ENCODE data around the gene CCR4. TPM values are rescaled to one million over a fixed set of nuclear protein-coding genes. Genes with fewer than 3 reads are reported as not detected.
A peak's percentile ranks its signal among the peaks of the same experiment; 100 is the strongest.
"Not testable (repeated sequence)": the region's sequence is repeated elsewhere in the genome, so short reads cannot be mapped to it uniquely, and the experiment has no call there.

Gene CCR4
- total RNA-seq (2022) (0.16 TPM in 1 of 2 replicates, not detected in the other), Bru-seq, nascent RNA (percentile 23 among the genes with signal in this experiment), BruChase-seq, experiment 1, labeled RNA remaining after a 2-hour chase (percentile 43 among the genes with signal in this experiment), BruChase-seq, experiment 2, labeled RNA remaining after a 6-hour chase (percentile 48 among the genes with signal in this experiment)
- long read RNA-seq: 0 reads

GRCh38 chr3:32951410-32951811, at the start of gene CCR4:
TSS of gene CCR4 (plus strand) at chr3:32951644. CDS start at chr3:32953423, 1,779 bp downstream.
- H3K27me3 Mint-ChIP-seq (ENCODE audit: insufficient read depth, unreplicated experiment): no peaks in the 10 kb centered on the region
- Histone ChIP-seq H3K4me3 (ENCODE audit: low read depth, low read length) (no peak within 1 kb of the TSS), H3K4me1 (no peaks in the 10 kb centered on the region), H3K9me3 (no peaks in the 10 kb centered on the region), H3K27me3 (replicated peaks; ENCODE audit: control insufficient read depth, insufficient read depth, low read length) (no peaks in the 10 kb centered on the region; the same call in 1 of the 2 replicates), H3K36me3 (ENCODE audit: control insufficient read depth, insufficient read depth, low read length) (no peaks in the 10 kb centered on the region)
- DNase-seq: no peak
- no TSS peak for BruUV-seq (replicated peaks)
- H3K4me1 Mint-ChIP-seq (ENCODE audit: low read depth, unreplicated experiment): peaks cover 10% of the 10 kb centered on the region
- no peaks in the 10 kb centered on the region for H3K9me3 Mint-ChIP-seq (ENCODE audit: unreplicated experiment)
- POLR2A ChIA-PET: no interaction called here
- TF ChIP-seq, protein P1, sequence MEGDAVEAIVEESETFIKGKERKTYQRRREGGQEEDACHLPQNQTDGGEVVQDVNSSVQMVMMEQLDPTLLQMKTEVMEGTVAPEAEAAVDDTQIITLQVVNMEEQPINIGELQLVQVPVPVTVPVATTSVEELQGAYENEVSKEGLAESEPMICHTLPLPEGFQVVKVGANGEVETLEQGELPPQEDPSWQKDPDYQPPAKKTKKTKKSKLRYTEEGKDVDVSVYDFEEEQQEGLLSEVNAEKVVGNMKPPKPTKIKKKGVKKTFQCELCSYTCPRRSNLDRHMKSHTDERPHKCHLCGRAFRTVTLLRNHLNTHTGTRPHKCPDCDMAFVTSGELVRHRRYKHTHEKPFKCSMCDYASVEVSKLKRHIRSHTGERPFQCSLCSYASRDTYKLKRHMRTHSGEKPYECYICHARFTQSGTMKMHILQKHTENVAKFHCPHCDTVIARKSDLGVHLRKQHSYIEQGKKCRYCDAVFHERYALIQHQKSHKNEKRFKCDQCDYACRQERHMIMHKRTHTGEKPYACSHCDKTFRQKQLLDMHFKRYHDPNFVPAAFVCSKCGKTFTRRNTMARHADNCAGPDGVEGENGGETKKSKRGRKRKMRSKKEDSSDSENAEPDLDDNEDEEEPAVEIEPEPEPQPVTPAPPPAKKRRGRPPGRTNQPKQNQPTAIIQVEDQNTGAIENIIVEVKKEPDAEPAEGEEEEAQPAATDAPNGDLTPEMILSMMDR (IDR thresholded peaks at IDR 0.05; ENCODE audit: insufficient read depth in 1 of 2, low read depth in 1 of 2, low read length in 1 of 2, severe bottlenecking in 1 of 2, unreplicated experiment in 1 of 2): no peak
- CTCF ChIA-PET: no interaction called here
- H3K36me3 Mint-ChIP-seq (ENCODE audit: insufficient read depth, unreplicated experiment): no peaks in the 10 kb centered on the region
- H3K4me3 Mint-ChIP-seq (ENCODE audit: unreplicated experiment): no peak within 1 kb of the TSS
- no peak within 1 kb of the TSS for H3K27ac Mint-ChIP-seq (ENCODE audit: unreplicated experiment)
- intact Hi-C loops (cut with micrococcal nuclease; ENCODE audit: unreplicated experiment): no loop called here

DNA sequence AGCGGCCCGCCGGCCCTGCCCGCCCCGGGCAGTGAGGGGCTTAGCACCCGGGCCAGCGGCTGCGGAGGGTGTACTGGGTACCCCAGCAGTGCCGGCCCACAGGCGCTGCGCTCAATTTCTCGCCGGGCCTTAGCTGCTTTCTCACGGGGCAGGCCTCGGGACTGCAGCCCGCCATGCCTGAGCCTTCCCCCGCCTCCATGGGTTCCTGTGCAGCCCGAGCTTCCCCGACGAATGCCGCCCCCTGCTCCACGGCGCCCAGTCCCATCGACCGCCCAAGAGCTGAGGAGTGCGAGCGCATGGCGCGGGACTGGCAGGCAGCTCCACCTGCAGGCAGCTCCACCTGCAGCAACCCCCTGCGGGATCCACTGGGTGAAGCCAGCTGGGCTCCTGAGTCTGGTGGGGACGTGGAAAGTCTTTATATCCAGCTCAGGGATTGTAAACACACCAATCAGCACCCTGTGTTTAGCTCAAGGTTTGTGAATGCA, 48.5 kb upstream of the CCR4 start:
- H3K4me3 ChIP-seq (ENCODE audit: low read depth, low read length); H3K4me1 ChIP-seq; H3K9me3 ChIP-seq; intact Hi-C loops (cut with micrococcal nuclease; ENCODE audit: unreplicated experiment); H3K27me3 ChIP-seq (replicated peaks; ENCODE audit: control insufficient read depth, insufficient read depth, low read length); CTCF ChIA-PET; H3K36me3 ChIP-seq (ENCODE audit: control insufficient read depth, insufficient read depth, low read length); H3K27me3 Mint-ChIP-seq (ENCODE audit: insufficient read depth, unreplicated experiment); H3K9me3 Mint-ChIP-seq (ENCODE audit: unreplicated experiment); H3K4me3 Mint-ChIP-seq (ENCODE audit: unreplicated experiment); BruUV-seq (replicated peaks); H3K27ac Mint-ChIP-seq (ENCODE audit: unreplicated experiment): not testable (repeated sequence)
- POLR2A ChIA-PET: interaction anchor here (1.1 kb wide), 1 partner anchor 218 kb away, joined by 3 read pairs; the partner anchor contains the start of gene CNOT10
- Mint-ChIP-seq H3K36me3 (ENCODE audit: insufficient read depth, unreplicated experiment) (peaks cover 70% of the 10 kb centered on the region), H3K4me1 (ENCODE audit: low read depth, unreplicated experiment) (peaks cover 11% of the 10 kb centered on the region)
- DNase-seq: peak; percentile 35 to 51

DNA sequence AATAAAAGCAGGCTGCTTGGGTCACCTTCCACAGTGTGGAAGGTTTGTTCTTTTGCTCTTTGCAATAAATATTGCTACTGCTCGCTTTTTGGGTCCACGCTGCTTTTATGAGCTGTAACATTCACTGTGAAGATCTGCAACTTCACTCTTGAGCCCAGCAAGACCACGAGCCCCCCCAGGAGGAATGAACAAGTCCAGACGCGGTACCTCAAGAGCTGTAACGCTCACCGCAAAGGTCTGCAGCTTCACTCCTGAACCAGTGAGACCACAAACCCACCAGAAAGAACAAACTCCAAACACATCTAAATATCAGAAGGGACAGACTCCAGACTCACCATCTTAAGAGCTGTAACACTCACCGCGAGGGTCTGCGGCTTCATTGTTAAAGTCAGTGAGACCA, 47.5 kb upstream of the CCR4 start:
- peaks cover 62% of the 10 kb centered on the region for H3K36me3 Mint-ChIP-seq (ENCODE audit: insufficient read depth, unreplicated experiment)
- no peak for DNase-seq
- H3K36me3 ChIP-seq (ENCODE audit: control insufficient read depth, insufficient read depth, low read length): no peaks in the 10 kb centered on the region
- TF ChIP-seq, protein P1 (IDR thresholded peaks at IDR 0.05; ENCODE audit: insufficient read depth in 1 of 2, low read depth in 1 of 2, low read length in 1 of 2, severe bottlenecking in 1 of 2, unreplicated experiment in 1 of 2): no peak
- 0 out of 2 replicates have a peak, but pooled peaks cover 3% of the 10 kb centered on the region for H3K4me1 ChIP-seq
- H3K4me3 ChIP-seq (ENCODE audit: low read depth, low read length): no peak overlapping the region
- peaks cover 11% of the 10 kb centered on the region for H3K4me1 Mint-ChIP-seq (ENCODE audit: low read depth, unreplicated experiment)
- POLR2A ChIA-PET: interaction anchor here (1.1 kb wide), 1 partner anchor 219 kb away, joined by 3 read pairs; the partner anchor contains the start of gene CNOT10
- CTCF ChIA-PET: no interaction called here
- H3K4me3 Mint-ChIP-seq (ENCODE audit: unreplicated experiment): no peak overlapping the region
- intact Hi-C loops (cut with micrococcal nuclease; ENCODE audit: unreplicated experiment): no loop called here
- H3K9me3 Mint-ChIP-seq (ENCODE audit: unreplicated experiment): peaks cover 8% of the 10 kb centered on the region
- H3K9me3 ChIP-seq: no peaks in the 10 kb centered on the region
- H3K27me3 Mint-ChIP-seq (ENCODE audit: insufficient read depth, unreplicated experiment): no peaks in the 10 kb centered on the region
- H3K27me3 ChIP-seq (replicated peaks; ENCODE audit: control insufficient read depth, insufficient read depth, low read length): no peaks in the 10 kb centered on the region
- TSS peak; percentile 27 for BruUV-seq (replicated peaks)
- no peak overlapping the region for H3K27ac Mint-ChIP-seq (ENCODE audit: unreplicated experiment)
